ENCODE measurements around the gene ALKAL2.

- TF ChIP-seq POLR2AphosphoS5 (IDR thresholded peaks at IDR 0.05) (no peak), CTCF (IDR thresholded peaks at IDR 0.05) (no peak), POLR2A (IDR thresholded peaks at IDR 0.05) (no peak), EP300 (IDR thresholded peaks at IDR 0.05) (no peak)
Observed at GRCh38 chr2:258933-259332, 29.0 kb downstream of the ALKAL2 start.

All from sigmoid colon (tissue), 4 donors.